Ishikawa (cell line): Measurements from ENCODE around the gene MGLL.

Source experiments
- EP300 ChIP-seq: IDR thresholded peaks from 2 replicates; pipeline ENCODE4 v1.6.1; 2012; ENCODE audit warnings: borderline replicate concordance
- YY1 ChIP-seq: IDR thresholded peaks from 2 replicates; pipeline ENCODE4 v1.6.1; 2012; ENCODE audit warnings: low read depth
- TF ChIP-seq, protein P1 (sequence below): IDR thresholded peaks from 2 replicates; pipeline ENCODE4 v1.6.1; 2012; ENCODE audit warnings: low read depth, mild to moderate bottlenecking

- TF ChIP-seq, protein P1, sequence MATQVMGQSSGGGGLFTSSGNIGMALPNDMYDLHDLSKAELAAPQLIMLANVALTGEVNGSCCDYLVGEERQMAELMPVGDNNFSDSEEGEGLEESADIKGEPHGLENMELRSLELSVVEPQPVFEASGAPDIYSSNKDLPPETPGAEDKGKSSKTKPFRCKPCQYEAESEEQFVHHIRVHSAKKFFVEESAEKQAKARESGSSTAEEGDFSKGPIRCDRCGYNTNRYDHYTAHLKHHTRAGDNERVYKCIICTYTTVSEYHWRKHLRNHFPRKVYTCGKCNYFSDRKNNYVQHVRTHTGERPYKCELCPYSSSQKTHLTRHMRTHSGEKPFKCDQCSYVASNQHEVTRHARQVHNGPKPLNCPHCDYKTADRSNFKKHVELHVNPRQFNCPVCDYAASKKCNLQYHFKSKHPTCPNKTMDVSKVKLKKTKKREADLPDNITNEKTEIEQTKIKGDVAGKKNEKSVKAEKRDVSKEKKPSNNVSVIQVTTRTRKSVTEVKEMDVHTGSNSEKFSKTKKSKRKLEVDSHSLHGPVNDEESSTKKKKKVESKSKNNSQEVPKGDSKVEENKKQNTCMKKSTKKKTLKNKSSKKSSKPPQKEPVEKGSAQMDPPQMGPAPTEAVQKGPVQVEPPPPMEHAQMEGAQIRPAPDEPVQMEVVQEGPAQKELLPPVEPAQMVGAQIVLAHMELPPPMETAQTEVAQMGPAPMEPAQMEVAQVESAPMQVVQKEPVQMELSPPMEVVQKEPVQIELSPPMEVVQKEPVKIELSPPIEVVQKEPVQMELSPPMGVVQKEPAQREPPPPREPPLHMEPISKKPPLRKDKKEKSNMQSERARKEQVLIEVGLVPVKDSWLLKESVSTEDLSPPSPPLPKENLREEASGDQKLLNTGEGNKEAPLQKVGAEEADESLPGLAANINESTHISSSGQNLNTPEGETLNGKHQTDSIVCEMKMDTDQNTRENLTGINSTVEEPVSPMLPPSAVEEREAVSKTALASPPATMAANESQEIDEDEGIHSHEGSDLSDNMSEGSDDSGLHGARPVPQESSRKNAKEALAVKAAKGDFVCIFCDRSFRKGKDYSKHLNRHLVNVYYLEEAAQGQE, result no peak
- no peak for TF ChIP-seq YY1
- TF ChIP-seq EP300, result no peak
Measured at GRCh38 chr3:127805026-127805753, 17.1 kb downstream of the MGLL start.
